GM19035 (cell line): Measurements from ENCODE around the gene PPARD.
A peak's percentile ranks its signal among the peaks of the same experiment; 100 is the strongest.

Experiments
- ATAC-seq: cut with Tn5 transposase; IDR thresholded peaks from one replicate; pipeline ENCODE4 v1.9.1; 2021; ENCODE audit not compliant: unreplicated experiment

Gene PPARD

DNA sequence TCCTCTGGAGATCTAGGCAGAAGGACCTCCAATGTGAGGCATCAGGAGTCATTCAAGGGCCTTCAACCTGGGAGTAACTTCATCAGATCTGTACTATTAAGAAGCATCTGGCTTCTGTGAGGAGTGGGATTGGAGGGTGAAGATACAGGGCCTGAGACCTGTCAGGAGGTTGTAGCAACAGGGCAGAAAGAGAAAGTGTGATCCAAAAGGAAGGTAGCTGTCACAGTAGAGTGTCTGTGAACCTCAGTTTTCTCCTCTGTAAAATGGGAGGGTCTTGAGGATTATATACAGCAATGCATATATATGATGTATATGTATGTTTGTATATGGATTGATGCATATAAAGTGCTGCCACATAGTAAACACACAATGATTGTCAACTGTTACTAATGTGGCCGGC is 123.3 kb downstream of the PPARD start:
- no peak for ATAC-seq

DNA sequence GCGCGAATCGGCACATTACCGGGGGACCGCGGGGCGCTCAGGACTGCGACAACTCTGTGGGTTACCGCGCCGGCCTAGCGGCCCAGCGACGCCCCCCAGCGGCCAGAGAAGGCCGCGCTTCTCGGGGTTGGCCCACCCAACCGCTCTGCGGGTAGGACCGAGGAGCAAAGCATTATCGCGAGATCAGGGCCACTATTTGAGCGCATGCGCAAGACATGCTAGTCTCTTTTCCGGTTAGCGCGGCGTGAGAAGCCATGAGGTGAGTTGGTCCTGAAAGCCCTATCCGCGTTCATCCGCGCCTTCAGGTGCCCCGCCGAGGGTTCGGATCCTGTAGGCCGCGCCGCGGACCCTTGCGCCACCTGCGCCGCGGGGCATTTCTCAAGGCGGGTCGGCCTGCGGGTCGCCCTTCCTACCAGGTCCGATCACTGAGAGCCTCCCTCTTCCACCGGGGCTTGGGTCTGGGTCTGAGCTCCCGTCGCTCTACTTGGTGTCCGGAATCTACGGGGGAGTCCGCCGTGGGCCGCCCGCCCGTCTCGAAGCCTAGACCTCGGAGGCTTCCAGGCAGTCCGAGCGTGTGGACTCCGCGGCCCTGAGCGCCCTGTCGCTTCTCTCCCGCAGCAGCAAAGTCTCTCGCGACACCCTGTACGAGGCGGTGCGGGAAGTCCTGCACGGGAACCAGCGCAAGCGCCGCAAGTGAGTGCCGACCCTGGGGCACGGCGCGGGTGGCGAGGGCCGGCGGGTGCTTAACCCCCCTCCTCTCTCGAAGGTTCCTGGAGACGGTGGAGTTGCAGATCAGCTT is 126.0 kb downstream of the PPARD start, which contains the start of gene RPL10A:
Gene RPL10A, plus strand, starts transcription at position 221 of the 799 bp plus-strand sequence. Its CDS starts 34 bp downstream, at position 255.
- ATAC-seq = peak; percentile 71

DNA sequence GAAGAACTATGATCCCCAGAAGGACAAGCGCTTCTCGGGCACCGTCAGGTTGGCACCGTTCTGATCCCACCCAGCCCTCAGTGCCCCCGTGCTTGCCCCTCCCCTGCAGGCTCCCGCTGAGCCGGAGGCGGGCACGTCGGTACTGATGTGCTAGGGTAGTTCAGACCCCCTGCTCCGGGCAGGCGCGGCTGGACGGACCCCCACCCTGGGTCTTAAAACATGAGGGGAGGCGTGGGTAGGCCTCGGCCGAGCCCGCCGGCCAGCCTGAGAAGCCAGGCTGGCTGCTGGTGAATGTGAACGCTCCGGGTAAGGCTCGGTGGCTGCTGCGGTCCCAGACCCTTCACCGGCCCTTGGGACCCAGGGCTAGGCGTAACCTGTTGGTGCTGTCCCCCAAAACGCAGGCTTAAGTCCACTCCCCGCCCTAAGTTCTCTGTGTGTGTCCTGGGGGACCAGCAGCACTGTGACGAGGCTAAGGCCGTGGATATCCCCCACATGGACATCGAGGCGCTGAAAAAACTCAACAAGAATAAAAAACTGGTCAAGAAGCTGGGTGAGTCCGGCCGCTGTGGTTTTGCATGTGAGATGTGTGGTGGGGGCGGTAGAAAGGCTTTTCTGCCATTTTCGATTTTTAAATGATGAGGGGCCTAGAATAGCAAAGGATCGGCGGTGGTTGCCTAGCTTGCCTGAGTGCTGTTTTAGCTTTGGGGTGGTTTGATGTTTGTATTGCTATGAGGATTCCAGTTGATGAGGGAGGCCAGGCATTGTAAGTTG is 126.8 kb downstream of the PPARD start:
- ATAC-seq = peak; percentile 5

DNA sequence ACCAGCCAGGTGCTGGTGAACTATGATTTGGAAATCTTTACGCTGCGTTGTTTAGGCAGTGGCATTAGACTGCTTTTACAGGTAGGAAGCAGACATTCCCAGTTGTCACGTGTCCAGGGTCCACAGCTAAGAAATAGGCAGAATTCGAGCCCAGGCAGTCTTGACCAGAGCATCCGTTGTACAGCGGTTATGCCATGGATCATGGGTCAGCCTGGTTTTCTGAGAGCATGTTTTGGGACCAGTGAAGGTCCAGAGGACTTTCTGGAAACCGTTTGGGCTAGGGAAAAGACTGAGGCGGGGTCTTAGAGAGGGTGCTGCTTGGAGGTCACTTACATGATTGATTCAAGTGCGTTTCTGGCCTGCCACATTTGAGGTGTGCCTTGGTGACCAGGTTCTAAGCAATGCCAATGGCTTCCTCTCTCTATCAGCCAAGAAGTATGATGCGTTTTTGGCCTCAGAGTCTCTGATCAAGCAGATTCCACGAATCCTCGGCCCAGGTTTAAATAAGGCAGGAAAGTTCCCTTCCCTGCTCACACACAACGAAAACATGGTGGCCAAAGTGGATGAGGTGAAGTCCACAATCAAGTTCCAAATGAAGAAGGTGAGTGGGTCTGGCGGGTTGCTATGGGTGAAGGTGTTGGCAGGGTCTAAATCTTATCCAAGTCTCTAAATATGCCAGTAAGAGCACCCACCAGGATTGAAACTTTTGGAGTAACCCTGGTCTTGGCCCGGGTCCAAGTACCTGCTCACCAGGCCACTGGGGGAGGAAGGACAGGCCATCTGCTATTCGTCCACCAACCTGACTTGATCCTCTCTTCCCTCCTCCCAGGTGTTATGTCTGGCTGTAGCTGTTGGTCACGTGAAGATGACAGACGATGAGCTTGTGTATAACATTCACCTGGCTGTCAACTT is 127.6 kb downstream of the PPARD start:
- no peak for ATAC-seq

DNA sequence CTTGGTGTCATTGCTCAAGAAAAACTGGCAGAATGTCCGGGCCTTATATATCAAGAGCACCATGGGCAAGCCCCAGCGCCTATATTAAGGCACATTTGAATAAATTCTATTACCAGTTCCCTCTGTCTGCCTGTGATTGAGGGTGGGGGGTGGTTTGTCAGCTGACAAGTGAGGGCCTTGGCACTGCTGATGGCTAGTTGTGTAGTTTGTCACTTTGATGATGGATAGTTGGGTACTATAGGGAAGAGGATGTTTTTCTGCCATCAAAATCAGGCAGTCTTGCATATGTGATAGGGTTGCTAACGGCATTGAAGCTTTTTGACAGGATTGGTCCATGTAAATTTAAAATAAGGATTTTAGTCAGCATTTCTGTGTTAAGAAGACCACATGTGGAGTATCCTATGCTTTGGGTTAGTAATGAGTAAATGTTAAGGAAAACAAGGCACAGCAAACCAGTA is 128.3 kb downstream of the PPARD start:
- ATAC-seq = no peak

DNA sequence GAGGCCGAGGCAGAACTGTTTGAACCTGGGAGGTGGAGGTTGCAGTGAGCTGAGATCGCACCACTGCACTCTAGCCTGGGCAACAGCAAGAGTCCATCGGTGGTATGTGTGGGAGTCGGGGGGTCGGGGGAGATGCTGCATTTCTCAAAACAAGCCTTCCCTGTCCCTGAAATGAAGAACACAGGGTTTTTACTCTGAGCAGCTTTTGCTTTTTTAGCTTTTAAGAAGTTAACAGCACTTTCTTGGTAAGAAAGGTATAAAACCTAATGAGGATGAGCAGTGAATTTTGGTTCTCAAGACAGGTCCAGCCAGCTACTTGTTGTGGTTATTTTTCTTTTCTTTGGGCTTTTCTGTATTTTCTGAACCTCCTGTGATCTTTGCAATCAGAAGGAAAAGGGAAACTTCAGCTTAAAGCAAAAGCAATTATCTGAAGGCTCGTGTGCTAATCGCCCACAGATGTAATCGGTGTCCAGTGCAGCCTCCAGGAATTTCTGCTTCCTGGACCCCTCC is 129.5 kb downstream of the PPARD start:
- ATAC-seq = no peak

DNA sequence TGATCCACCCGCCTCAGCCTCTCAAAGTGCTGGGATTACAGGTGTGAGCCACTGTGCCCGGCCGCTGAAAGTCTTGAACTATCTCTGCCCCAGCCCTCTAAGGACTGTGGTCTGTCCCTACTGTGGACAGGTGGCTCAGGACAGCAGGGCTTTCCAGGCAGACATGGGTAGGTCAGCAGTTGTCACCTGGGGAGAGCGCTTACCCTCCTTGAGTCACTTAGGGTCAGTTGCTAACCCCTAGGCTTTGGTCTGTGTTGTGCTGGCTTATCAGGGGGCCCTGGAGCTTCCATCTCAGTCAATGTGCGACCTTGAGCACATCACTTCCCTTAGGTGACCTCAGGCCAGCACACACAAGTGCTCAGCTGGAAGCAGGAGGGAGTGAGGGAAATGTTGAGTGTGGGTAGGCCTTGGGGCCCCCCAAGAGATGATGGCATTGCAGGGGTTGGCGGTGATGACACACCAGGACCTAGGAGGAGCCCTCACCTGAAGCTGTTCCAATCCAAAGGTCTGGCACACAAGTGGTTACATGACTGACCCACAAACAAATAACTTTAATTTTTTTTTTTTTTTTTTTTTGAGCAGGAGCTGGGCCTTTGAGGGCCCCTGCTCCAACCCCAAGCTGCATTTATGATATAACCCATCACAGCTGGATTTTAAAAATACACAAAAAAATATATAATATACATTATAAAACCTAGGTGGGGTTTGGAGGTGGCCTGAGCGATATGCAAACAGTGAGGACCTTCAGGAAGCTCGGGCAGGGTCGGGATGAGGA is 130.9 kb downstream of the PPARD start:
- ATAC-seq = no peak

DNA sequence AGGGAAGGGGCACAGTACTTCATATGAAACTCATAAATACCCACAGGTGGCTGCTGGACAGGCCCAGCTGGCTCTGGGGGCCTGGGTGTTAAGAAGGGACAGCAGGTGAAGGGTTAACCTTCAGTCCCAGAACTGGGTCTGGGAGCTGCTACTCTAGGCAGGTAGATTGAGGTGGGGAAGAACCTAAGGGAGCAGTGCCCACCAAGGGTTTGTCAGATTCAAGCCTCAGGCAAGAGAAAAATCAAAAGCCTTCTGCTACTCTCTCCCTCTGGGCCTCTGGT is 131.4 kb downstream of the PPARD start:
- no peak for ATAC-seq

DNA sequence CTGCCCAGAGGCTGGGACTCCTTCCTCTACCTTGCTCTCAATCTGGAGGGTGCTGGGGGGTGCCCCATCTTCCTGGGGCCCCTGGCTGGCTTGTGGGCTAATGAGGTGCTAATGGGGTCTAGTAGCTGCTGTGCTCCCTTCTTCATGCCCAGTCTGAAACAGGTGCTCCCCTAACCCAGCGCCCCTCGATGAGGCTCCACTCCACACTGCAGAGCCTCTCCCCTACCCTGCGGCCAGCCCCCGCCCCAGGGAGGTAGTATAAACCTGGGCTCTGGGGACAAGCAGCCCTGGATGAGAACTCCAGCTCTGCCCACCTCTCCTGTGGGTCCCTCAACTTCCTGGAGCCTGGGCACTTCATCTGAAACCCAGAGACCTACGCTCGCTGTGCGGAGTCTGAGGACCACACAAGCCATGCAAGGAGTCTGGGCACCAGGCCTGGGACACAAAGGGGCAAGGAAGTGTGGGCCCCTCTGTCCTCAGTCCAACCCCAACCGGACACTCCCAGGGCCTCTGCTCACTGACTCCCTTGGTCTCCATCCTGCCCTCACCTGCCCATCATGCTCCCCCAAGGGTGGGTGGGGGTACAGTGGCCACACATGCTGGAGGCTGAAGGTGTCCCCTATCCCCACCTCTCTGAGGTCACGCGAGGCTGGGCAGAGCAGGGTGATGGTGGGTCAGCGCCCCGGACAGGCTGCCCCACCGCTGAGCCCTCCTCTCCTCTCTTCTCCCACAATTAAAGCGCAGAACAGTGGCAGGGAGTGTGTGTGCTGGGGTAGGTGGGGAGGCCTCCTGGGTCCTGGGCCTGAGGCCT is 132.0 kb downstream of the PPARD start:
- ATAC-seq = no peak

DNA sequence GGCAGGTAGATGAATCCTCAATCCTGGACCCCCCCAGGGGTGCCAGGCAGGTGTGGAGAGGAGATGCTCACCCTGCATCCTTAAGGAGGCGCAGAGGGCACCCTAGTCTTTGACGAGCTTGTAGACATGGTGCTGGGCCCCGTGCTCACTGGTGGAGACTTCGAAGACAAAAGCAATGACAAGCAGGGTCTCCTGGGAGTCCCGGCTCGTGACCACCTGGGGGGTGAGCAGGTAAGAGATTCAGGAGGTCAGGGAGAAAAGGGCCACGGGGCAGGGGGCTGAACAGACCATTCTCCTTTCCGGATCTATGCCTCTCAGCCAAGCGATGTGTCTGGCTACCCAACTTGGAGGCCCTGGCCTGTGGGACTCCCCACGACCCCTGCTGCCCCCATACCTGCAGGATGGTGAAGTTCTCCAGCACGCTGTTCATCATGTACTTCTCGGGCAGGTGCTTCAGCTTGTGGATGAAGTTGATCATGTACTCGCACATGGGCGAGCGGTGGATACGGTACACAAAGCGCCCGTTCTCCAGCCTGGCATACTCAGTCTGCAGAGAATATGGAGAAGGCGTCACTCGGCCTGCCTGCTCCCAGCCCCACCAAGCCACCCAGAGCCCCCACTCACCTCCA is 132.7 kb downstream of the PPARD start:
- ATAC-seq = no peak

DNA sequence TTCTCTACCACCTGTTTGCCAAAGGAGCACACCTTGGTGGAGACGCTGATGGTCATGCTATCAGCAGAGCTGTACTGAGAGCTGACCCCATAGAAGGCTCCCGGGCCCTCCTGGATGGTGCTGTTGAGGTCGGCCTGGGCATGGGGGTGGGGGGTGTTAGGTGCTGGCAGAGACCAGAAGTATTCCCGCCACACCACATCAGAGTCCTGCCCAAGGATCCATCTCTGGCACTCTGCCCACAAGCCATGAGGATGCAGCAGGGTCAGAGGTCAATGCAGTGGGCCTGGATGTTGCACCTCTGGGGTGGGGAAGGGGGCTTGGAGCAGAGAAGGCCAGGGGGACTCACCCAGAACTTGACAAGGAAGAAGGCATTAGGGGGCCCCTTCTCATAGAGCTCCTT is 133.2 kb downstream of the PPARD start:
- ATAC-seq = no peak

DNA sequence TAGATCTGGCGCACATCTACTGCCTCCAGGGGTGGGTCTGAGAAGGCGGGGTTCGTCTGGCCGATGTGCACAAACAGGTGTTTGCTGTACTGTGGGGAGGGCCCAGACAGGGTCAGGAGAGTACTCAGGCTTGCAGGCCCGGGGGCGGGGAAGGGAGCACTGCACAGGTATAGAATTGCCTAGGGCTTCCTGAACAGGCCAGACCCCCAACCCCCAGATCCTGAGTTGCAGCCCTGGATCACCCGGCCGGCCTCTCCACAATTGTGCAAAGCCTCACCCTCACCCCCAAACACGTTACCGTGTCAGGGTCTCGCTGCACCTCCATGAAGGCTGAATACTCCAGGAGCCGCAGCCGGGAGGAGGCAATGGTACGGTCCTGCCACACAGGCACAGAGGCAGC is 133.6 kb downstream of the PPARD start:
- ATAC-seq = no peak

DNA sequence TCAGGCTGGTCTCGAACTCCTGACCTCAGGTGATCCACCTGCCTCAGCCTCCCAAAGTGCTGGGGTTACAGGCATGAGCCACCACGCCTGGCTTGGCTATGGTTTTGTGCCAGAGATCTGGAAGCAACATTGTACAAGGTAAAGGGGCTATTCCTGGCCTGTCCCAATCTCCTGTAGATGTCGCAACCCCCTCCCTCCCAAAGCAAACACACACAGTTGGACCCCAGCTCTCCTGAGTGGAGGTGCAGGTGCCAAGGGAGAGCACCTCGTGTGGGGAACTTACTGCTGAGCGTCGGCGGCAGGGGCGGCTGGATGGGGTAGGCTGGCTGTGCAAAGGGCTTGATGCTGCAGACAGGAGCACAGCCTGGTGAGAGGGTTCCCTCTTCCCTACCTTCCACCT is 134.7 kb downstream of the PPARD start:
- ATAC-seq = no peak
